LNCaP clone FGC (cell line): ENCODE measurements around the gene NT5C3A.

Experiments
- DNase-seq: peaks from one replicate; pipeline ENCODE4 v3.0.0-alpha.2; 2011; ENCODE audit warnings: low read depth
- H3K4me3 ChIP-seq: 2 replicates; pipeline ENCODE4 v1.5.1; 2011; ENCODE audit warnings: mild to moderate bottlenecking, low read depth, low read length, control low read depth
- CTCF ChIP-seq: IDR thresholded peaks from 2 replicates; pipeline ENCODE4 v1.5.1; 2012; ENCODE audit warnings: mild to moderate bottlenecking; ENCODE audit not compliant: control insufficient read depth, insufficient read depth; ENCODE audit errors: extremely low read depth

Gene NT5C3A

GRCh38 chr7:33065981-33066380, 3.4 kb upstream of the NT5C3A start:
- no peak for TF ChIP-seq CTCF
- no peak for DNase-seq
- H3K4me3 ChIP-seq, result no peak overlapping the region

GRCh38 chr7:33062782-33063443, 337 bp upstream of the NT5C3A start:
- H3K4me3 ChIP-seq, result peak overlapping the region; percentile 84
- TF ChIP-seq CTCF, result no peak
- DNase-seq, result peak; percentile 71

GRCh38 chr7:33061282-33061937, 1.2 kb downstream of the NT5C3A start:
- peak overlapping the region; percentile 84 for H3K4me3 ChIP-seq
- no peak for TF ChIP-seq CTCF
- DNase-seq, result no peak

GRCh38 chr7:33059635-33060034, 2.9 kb downstream of the NT5C3A start:
- DNase-seq, result no peak
- no peak overlapping the region for H3K4me3 ChIP-seq
- TF ChIP-seq CTCF, result no peak

- H3K4me3 ChIP-seq, result no peak overlapping the region
- DNase-seq, result no peak
- no peak for TF ChIP-seq CTCF
Measured at GRCh38 chr7:33055158-33055557, 7.4 kb downstream of the NT5C3A start.

GRCh38 chr7:33054261-33054964, 8.2 kb downstream of the NT5C3A start:
- no peak for DNase-seq
- no peak for TF ChIP-seq CTCF
- H3K4me3 ChIP-seq, result no peak overlapping the region
